Calu3 (cell line): ENCODE results near the gene CDKL4. TPM values are rescaled to one million over a fixed set of nuclear protein-coding genes. Genes with fewer than 3 reads are reported as not detected.

Experiments used
- BruUV-seq: library from RNA; stranded (reverse); fragments of 400-500 nt; replicated peaks from 2 replicates; lab custom pipeline; 2021; lab: Mats Ljungman, UMichigan
- CTCF ChIA-PET: fragments of 300-600 bp; sonication (Branson Sonifier 250); formaldehyde crosslinking; loops from one replicate; lab custom pipeline; 2022; ENCODE audit warnings: antibody characterized with exemption; lab: Charles Lee
- DNase-seq: peaks from one replicate; pipeline ENCODE4 v3.0.0; 2022
- H3K27ac Mint-ChIP-seq: one replicate; pipeline ENCODE4 v1.8.0; 2022; ENCODE audit warnings: mixed read lengths; ENCODE audit not compliant: unreplicated experiment
- H3K27me3 Mint-ChIP-seq: one replicate; pipeline ENCODE4 v1.8.0; 2022; ENCODE audit warnings: mixed read lengths; ENCODE audit not compliant: unreplicated experiment
- H3K36me3 Mint-ChIP-seq: one replicate; pipeline ENCODE4 v1.8.0; 2022; ENCODE audit warnings: mild to moderate bottlenecking, moderate library complexity, mixed read lengths; ENCODE audit not compliant: insufficient read depth, unreplicated experiment
- H3K4me1 Mint-ChIP-seq: one replicate; pipeline ENCODE4 v1.8.0; 2022; ENCODE audit warnings: mild to moderate bottlenecking, low read depth, mixed read lengths; ENCODE audit not compliant: unreplicated experiment
- H3K4me3 Mint-ChIP-seq: one replicate; pipeline ENCODE4 v1.8.0; 2022; ENCODE audit warnings: mild to moderate bottlenecking, low read depth, moderate library complexity, mixed read lengths; ENCODE audit not compliant: unreplicated experiment
- H3K9me3 Mint-ChIP-seq: one replicate; pipeline ENCODE4 v1.8.0; 2022; ENCODE audit warnings: low read depth, mixed read lengths; ENCODE audit not compliant: unreplicated experiment
- intact Hi-C: fragments of 100-400 bp; cut with micrococcal nuclease; formaldehyde crosslinking; loops from one replicate; pipeline ENCODE4 v1.10.0; 2022; ENCODE audit not compliant: unreplicated experiment
- total RNA-seq: library from RNA; stranded (reverse); gene quantifications from 2 replicates; pipeline ENCODE4 v1.2.3, GENCODE V29; 2022
- TF ChIP-seq, protein P1 (sequence below): fragments of 200-600 bp; IDR thresholded peaks from one replicate; pipeline ENCODE4 v1.8.0; 2022; ENCODE audit warnings: antibody characterized with exemption; ENCODE audit not compliant: unreplicated experiment

Gene CDKL4
- total RNA-seq, 1 experiment from 2014 or later, result 0.83 TPM

DNA sequence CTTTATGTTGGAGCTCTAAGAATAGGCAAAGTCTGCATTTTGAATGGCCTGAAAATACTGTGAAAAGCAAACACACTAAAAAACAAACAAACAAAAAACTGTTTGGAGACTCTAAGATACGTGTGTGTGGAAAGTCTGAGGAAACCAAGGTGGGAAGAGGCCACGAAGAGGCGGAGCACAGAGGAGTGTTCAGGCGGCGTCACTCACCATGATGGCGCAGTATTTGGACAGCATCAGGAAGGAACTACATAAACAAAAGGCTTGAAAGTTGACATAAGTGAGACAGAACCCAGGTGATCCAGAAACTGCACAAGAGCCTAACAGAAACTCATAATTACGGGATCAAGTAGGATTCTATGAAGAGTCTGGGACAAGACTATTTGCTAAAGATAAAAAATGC lies 72.1 kb downstream of the CDKL4 start:
- Mint-ChIP-seq H3K27me3 (no peaks in the 10 kb centered on the region), H3K4me3 (no peak overlapping the region), H3K4me1 (no peaks in the 10 kb centered on the region), H3K36me3 (no peaks in the 10 kb centered on the region), H3K27ac (no peak overlapping the region), H3K9me3 (no peaks in the 10 kb centered on the region)
- no TSS peak for BruUV-seq
- DNase-seq, result no peak
- CTCF ChIA-PET, result no interaction called here
- TF ChIP-seq, protein P1, sequence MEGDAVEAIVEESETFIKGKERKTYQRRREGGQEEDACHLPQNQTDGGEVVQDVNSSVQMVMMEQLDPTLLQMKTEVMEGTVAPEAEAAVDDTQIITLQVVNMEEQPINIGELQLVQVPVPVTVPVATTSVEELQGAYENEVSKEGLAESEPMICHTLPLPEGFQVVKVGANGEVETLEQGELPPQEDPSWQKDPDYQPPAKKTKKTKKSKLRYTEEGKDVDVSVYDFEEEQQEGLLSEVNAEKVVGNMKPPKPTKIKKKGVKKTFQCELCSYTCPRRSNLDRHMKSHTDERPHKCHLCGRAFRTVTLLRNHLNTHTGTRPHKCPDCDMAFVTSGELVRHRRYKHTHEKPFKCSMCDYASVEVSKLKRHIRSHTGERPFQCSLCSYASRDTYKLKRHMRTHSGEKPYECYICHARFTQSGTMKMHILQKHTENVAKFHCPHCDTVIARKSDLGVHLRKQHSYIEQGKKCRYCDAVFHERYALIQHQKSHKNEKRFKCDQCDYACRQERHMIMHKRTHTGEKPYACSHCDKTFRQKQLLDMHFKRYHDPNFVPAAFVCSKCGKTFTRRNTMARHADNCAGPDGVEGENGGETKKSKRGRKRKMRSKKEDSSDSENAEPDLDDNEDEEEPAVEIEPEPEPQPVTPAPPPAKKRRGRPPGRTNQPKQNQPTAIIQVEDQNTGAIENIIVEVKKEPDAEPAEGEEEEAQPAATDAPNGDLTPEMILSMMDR, result no peak
- intact Hi-C loops, result no loop called here

DNA sequence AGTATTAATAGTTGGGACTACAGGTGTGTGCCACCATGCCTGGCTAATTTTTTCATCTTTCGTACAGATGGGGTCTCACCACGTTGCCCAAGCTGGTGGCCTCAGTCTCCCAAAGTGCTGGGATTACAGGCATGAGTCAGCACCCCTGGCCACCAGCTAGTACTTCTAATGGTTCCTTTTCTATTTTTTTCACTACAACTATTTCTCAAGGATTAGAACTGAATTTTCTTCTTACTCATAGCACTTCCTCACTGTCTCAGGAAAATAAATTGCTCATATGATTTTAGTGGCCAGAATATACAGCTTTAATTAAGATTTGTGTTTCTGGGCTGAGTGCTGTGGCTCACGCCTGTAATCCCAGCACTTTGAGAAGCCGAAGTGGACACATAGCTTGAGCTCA lies 79.7 kb downstream of the CDKL4 start:
- CTCF ChIA-PET, result no interaction called here
- no peak overlapping the region for H3K4me3 Mint-ChIP-seq
- H3K9me3 Mint-ChIP-seq, result no peaks in the 10 kb centered on the region
- TF ChIP-seq, protein P1, result no peak
- H3K4me1 Mint-ChIP-seq, result no peaks in the 10 kb centered on the region
- H3K27me3 Mint-ChIP-seq, result no peaks in the 10 kb centered on the region
- no peak for DNase-seq
- intact Hi-C loops, result no loop called here
- no TSS peak for BruUV-seq
- H3K27ac Mint-ChIP-seq, result no peak overlapping the region
- H3K36me3 Mint-ChIP-seq, result no peaks in the 10 kb centered on the region

DNA sequence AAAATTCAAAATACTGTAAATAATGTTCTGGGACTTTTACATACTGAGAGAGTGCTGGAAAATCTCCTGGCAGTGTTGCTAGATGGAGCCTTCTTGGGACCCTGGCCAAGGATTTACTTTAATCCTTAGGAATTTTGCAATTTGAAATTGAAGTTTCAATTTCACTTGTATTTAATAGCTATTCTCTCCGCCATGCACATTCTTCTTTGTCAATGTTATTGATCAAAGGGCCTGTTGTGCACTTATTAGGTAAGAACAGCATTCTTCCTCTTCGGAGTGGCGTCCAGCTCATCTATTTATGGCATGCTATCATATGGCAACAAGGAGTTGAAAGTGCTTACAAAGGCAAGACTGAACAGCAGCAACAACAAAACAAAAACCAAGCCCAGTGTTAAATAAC lies 82.8 kb downstream of the CDKL4 start:
- H3K27ac Mint-ChIP-seq, result no peak overlapping the region
- H3K4me1 Mint-ChIP-seq, result no peaks in the 10 kb centered on the region

DNA sequence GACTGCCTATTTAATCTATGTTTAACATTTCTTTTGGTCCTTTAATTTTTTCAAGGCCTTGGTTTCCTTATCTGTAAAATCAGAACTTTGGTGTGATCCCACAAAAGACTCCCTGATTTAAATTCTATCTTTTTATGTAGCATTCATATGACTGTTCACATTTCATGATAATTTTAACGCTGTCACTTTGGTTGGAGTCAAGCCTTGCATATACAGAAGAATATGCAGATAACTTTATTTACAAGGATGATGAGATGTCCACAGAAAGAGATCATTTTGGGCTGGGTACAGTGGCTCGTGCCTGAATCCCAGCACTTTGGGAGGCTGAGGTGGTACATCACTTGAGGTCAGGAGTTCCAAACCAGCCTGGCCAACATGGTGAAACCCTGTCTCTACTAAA lies 84.5 kb downstream of the CDKL4 start:
- no peaks in the 10 kb centered on the region for H3K9me3 Mint-ChIP-seq

More for the DNA sequence above, 82.8 kb downstream of the CDKL4 start:
- Mint-ChIP-seq H3K27me3 (no peaks in the 10 kb centered on the region), H3K36me3 (no peaks in the 10 kb centered on the region), H3K4me3 (no peak overlapping the region), H3K9me3 (no peaks in the 10 kb centered on the region)
- CTCF ChIA-PET, result interaction anchor here (0.6 kb wide), 1 partner anchor 56 kb away, joined by 3 read pairs; no protein-coding TSS in a partner anchor
- TF ChIP-seq, protein P1, result no peak
- intact Hi-C loops, result no loop called here
- no TSS peak for BruUV-seq
- DNase-seq, result no peak

More for the DNA sequence above, 84.5 kb downstream of the CDKL4 start:
- intact Hi-C loops, result no loop called here
- H3K27ac Mint-ChIP-seq, result no peak overlapping the region
- CTCF ChIA-PET, result no interaction called here
- no peaks in the 10 kb centered on the region for H3K27me3 Mint-ChIP-seq
- H3K4me1 Mint-ChIP-seq, result no peaks in the 10 kb centered on the region
- H3K36me3 Mint-ChIP-seq, result no peaks in the 10 kb centered on the region
- no TSS peak for BruUV-seq
- no peak for DNase-seq
- no peak overlapping the region for H3K4me3 Mint-ChIP-seq
- TF ChIP-seq, protein P1, result no peak
